HG03060 (cell line): Measurements from ENCODE around the gene RMND5B.

Experiments
- ATAC-seq: cut with Tn5 transposase; IDR thresholded peaks from one replicate; pipeline ENCODE4 v1.9.1; 2021; ENCODE audit warnings: low read depth, moderate number of reproducible peaks; ENCODE audit not compliant: unreplicated experiment

The RMND5B gene

GRCh38 chr5:178198706-178199105, 67.9 kb downstream of the RMND5B start:
- ATAC-seq = no peak

DNA sequence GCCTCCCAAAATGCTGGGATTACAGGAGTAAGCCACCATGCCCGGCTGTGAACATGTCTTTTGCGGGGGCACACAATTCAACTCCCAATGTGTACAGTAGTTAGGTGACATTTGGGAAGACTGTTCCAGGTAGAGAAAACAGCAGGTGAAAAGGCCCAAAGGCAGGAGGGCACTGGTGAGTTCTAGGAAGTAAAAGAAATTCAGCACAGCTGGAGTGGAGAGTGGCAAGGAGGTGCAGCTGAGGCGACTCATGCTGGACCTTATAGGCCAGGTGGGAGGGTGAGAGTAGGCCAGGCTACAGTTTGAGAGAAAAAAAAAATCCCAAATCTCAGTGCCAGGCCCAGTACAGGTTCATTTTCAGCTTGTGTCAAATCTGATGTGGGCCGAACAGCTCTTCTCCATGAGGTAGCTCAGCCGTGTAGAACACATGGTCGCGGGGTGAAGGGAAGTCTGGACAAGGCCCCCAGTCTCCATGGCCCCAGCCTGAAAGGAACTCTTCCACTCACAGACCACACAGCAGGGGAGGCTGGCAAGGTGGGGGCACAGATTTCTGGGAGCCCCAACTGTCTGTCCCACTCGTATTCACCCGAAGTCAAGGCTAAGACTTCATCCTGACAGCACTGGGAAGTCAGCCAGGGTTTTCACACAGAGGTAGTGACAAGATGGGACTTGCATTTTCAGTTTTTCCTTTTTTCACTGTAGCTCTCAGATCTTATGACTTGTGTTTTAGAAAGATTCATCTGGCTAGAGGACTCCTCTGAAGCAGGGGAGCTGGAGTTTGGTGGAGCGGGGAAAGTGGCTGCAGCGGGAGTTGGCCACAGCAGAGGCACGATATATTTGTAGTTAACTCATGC, 69.0 kb downstream of the RMND5B start:
- ATAC-seq = no peak
